ENCODE results near the gene FAM222A. TPM values are rescaled to one million over a fixed set of nuclear protein-coding genes. Genes with fewer than 3 reads are reported as not detected.

FAM222A gene
- total RNA-seq, 5 donors from 2014 or later (not counting 1 experiment from before 2014, with no cell fraction given): 0.95 to 4.2 (median 1.6) TPM

DNA sequence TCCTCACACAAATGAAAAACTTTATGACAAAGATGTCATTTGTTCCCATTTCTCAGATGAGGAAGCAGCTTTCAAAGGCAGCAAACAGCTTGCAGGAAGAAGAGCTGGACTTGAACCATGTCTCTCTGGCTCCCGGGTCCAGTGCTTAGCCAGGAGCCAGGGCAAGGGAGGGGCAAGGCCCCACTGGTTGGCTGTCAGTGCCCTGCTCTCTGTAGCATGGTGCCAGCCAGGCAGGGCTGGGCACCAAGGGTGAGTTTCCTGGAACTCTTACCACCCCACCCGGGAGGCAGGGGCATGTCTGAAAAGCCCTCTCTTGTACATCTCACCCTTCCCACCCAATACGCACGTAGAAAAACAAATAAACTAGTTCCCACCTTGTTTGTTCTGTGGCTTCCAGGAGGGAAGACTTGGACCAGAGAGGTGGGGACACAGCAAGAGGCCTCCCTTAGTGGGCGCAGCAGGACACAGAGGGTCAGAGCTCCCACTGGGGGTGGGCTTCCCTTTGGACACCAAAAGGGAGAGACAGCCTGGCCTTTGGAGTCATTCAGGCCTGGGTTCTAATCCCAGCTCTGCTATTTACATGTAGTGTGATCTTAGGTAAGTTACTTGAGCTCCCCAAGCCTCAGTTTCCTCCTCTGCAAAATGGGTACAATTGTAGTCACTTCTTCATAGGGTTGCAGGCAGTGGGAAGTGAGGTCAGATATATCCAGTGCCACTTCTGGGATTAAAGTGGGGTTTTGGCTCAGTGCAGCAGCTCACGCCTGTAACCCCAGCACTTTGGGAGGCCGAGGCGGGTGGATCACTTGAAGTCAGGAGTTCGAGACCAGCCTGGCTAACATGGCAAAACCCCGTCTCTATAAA, 102.4 kb downstream of the FAM222A start:
- 79% methylated on average over 3 of the region's 10 CpGs for WGBS (ENCODE audit: insufficient coverage)
- Mint-ChIP-seq H3K4me3 (no peak overlapping the region), H3K36me3 (no peaks in the 10 kb centered on the region), H3K4me1 (no peaks in the 10 kb centered on the region), H3K27ac (no peak overlapping the region), H3K27me3 (peaks cover 6 to 8% of the 10 kb centered on the region in 2 donors), H3K9me3 (no peaks in the 10 kb centered on the region)
- DNase-seq: no peak
- H3K4me1 ChIP-seq (ENCODE audit: control insufficient read depth in 1 of 2, extremely low read depth in 1 of 2, insufficient read depth in 2 of 2, low read length in 2 of 2): no peaks in the 10 kb centered on the region
- H3K9me3 ChIP-seq: no peaks in the 10 kb centered on the region
- no peak for ATAC-seq (replicated peaks in 1 of 4)
- H3K27ac ChIP-seq (ENCODE audit: low read length): no peak overlapping the region
- H3K27me3 ChIP-seq (replicated peaks in 1 of 2; ENCODE audit: control insufficient read depth in 2 of 2, extremely low read depth in 1 of 2, insufficient read depth in 2 of 2, low read length in 1 of 2): peaks cover 0 to 56% of the 10 kb centered on the region in 2 experiments
- no peak overlapping the region for H3K4me3 ChIP-seq (ENCODE audit: control insufficient read depth in 1 of 2, extremely low read depth in 1 of 2, low read length in 1 of 2)
- no peaks in the 10 kb centered on the region for H3K36me3 ChIP-seq (ENCODE audit: control insufficient read depth in 2 of 2, extremely low read depth in 1 of 2, insufficient read depth in 1 of 2, low read length in 1 of 2)
- POLR2A ChIA-PET: no interaction called here
- CTCF ChIA-PET: interaction anchor here in 1 of 2 donors (1.4 kb wide), 1 partner anchor 12 kb away, joined by 4 read pairs; no protein-coding TSS in a partner anchor

DNA sequence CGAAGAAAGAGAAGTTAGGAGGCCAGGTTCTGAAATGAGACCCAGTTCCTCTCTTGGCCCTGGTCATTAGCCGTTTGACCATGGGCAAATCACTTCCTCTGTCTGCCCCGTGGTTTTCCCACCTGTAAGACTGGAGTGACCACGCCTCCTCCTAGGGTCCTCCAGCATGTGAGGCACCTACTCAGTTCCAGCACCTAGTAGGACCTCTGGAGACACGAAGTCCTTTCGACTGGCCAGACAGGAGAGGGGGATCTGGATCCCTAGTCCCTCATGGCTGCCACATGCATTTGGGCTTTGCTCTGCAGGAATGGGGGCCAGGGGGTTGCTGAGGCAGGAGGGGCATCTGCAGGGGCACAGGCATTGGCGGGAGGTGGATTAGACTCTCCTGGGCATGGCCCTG, 103.2 kb downstream of the FAM222A start:
- Mint-ChIP-seq H3K4me1 (no peaks in the 10 kb centered on the region), H3K4me3 (no peak overlapping the region), H3K9me3 (no peaks in the 10 kb centered on the region), H3K27ac (no peak overlapping the region), H3K27me3 (peaks cover 6 to 11% of the 10 kb centered on the region in 2 donors), H3K36me3 (no peaks in the 10 kb centered on the region)
- Histone ChIP-seq H3K4me1 (ENCODE audit: control insufficient read depth in 1 of 2, extremely low read depth in 1 of 2, insufficient read depth in 2 of 2, low read length in 2 of 2) (no peaks in the 10 kb centered on the region), H3K4me3 (ENCODE audit: control insufficient read depth in 1 of 2, extremely low read depth in 1 of 2, low read length in 1 of 2) (no peak overlapping the region), H3K36me3 (ENCODE audit: control insufficient read depth in 2 of 2, extremely low read depth in 1 of 2, insufficient read depth in 1 of 2, low read length in 1 of 2) (no peaks in the 10 kb centered on the region), H3K9me3 (no peaks in the 10 kb centered on the region), H3K27ac (ENCODE audit: low read length) (no peak overlapping the region), H3K27me3 (replicated peaks in 1 of 2; ENCODE audit: control insufficient read depth in 2 of 2, extremely low read depth in 1 of 2, insufficient read depth in 2 of 2, low read length in 1 of 2) (peaks cover 0 to 59% of the 10 kb centered on the region in 2 experiments)
- ATAC-seq (replicated peaks in 1 of 4) (no peak), DNase-seq (no peak)
- POLR2A ChIA-PET: no interaction called here
- WGBS (ENCODE audit: insufficient coverage): 74% methylated on average over 4 of the region's 7 CpGs
- CTCF ChIA-PET: no interaction called here

DNA sequence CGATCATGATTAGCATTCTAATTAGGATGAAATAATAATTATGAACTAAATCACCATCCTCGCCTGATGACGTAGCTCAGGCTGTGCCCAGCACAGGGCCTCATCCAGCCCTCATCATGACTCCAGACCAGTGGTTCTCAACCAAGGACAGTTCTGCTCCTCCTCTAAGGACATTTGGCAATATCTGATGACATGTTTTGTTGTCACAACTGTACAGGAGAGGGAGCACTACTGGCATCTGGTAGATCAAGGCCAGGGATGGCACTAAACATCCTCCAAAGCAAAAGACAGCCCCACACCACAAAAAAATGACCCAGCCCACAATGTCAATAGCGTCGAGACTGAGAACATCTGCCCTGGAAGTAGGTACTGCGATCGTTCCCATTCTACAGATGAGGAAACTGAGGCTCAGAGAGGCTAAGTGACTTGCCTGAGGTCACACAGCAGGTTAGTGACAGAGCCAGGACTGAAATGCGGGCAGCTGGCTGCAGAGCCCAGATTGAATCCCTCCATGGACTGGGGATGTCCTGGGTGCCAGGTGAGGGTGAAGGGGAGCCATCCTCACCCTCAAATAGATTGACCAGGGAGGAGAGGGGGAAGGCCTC, 104.1 kb downstream of the FAM222A start:
- ChIA-PET CTCF (interaction anchor here in 1 of 2 donors (0.9 kb wide), 1 partner anchor 12 kb away, joined by 4 read pairs; no protein-coding TSS in a partner anchor), POLR2A (no interaction called here)
- H3K36me3 Mint-ChIP-seq: no peaks in the 10 kb centered on the region
- Histone ChIP-seq H3K9me3 (no peaks in the 10 kb centered on the region), H3K4me1 (ENCODE audit: control insufficient read depth in 1 of 2, extremely low read depth in 1 of 2, insufficient read depth in 2 of 2, low read length in 2 of 2) (no peaks in the 10 kb centered on the region), H3K4me3 (ENCODE audit: control insufficient read depth in 1 of 2, extremely low read depth in 1 of 2, low read length in 1 of 2) (no peak overlapping the region), H3K27ac (ENCODE audit: low read length) (no peak overlapping the region), H3K27me3 (replicated peaks in 1 of 2; ENCODE audit: control insufficient read depth in 2 of 2, extremely low read depth in 1 of 2, insufficient read depth in 2 of 2, low read length in 1 of 2) (peaks cover 0 to 61% of the 10 kb centered on the region in 2 experiments), H3K36me3 (ENCODE audit: control insufficient read depth in 2 of 2, extremely low read depth in 1 of 2, insufficient read depth in 1 of 2, low read length in 1 of 2) (no peaks in the 10 kb centered on the region)
- no peak overlapping the region for H3K4me3 Mint-ChIP-seq
- WGBS (ENCODE audit: insufficient coverage): 97% methylated on average over 4 of the region's 8 CpGs
- peaks cover 6 to 12% of the 10 kb centered on the region in 2 donors for H3K27me3 Mint-ChIP-seq
- no peaks in the 10 kb centered on the region for H3K9me3 Mint-ChIP-seq
- no peak for DNase-seq
- no peaks in the 10 kb centered on the region for H3K4me1 Mint-ChIP-seq
- ATAC-seq (replicated peaks in 1 of 4): no peak
- H3K27ac Mint-ChIP-seq: no peak overlapping the region

DNA sequence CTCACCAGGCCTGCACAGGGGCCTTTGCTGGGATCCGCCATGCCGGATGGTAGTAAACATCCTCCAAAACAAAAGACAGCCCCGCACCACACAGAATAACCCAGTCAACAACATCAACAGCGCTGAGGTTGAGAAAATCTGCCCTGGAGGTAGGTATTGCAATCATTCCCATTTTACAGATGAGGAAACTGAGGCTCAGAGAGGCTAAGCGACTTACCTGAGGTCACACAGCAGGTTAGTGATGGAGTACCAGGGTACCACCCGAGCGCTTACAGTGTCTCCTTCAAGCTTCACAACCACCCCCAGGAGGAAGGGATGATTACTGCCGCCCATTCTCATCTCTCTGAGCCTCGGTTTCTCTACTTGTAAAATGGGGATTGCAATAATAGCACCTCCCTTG, 104.6 kb downstream of the FAM222A start:
- Mint-ChIP-seq H3K9me3 (no peaks in the 10 kb centered on the region), H3K4me1 (no peaks in the 10 kb centered on the region), H3K36me3 (no peaks in the 10 kb centered on the region), H3K4me3 (no peak overlapping the region), H3K27me3 (peaks cover 6 to 12% of the 10 kb centered on the region in 2 donors), H3K27ac (no peak overlapping the region)
- H3K27me3 ChIP-seq (replicated peaks in 1 of 2; ENCODE audit: control insufficient read depth in 2 of 2, extremely low read depth in 1 of 2, insufficient read depth in 2 of 2, low read length in 1 of 2): peaks cover 0 to 61% of the 10 kb centered on the region in 2 experiments
- no peak for DNase-seq
- ChIA-PET CTCF (interaction anchor here in 1 of 2 donors (0.9 kb wide), 1 partner anchor 12 kb away, joined by 4 read pairs; no protein-coding TSS in a partner anchor), POLR2A (no interaction called here)
- no peak overlapping the region for H3K27ac ChIP-seq (ENCODE audit: low read length)
- no peak overlapping the region for H3K4me3 ChIP-seq (ENCODE audit: control insufficient read depth in 1 of 2, extremely low read depth in 1 of 2, low read length in 1 of 2)
- no peaks in the 10 kb centered on the region for H3K4me1 ChIP-seq (ENCODE audit: control insufficient read depth in 1 of 2, extremely low read depth in 1 of 2, insufficient read depth in 2 of 2, low read length in 2 of 2)
- ATAC-seq (replicated peaks in 1 of 4): no peak
- no CpG with 5 or more reads among the region's 9 CpGs for WGBS (ENCODE audit: insufficient coverage)
- no peaks in the 10 kb centered on the region for H3K36me3 ChIP-seq (ENCODE audit: control insufficient read depth in 2 of 2, extremely low read depth in 1 of 2, insufficient read depth in 1 of 2, low read length in 1 of 2)
- H3K9me3 ChIP-seq: no peaks in the 10 kb centered on the region

DNA sequence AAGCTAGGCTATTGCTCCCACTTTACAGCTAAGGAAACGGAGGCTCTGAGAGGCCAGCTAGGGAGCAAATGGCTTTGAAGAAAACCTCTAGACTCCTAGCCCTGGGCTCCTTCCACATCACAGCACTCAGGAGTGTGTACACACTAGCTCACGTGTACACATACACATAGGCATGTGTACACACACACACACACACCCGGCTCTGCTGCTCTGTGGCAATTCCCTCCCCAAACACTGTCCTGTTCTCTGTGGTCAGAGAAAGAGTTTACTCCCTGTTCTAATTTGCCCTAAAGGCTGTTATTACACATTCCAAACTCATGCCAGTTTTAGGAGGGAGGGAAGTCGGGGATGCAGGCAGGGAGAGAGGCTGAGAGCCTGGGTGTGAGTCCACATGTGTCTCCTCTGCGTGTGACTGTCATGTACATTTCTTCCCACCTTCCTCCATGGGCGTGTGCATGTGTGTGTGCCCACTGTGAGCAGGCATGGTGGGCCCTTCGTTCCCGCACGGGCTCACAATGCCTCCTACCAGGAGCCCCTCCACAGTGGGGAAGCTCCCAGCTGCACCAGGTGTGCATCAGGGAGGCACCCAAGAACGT, 105.4 kb downstream of the FAM222A start:
- CTCF ChIA-PET: interaction anchor here in 1 of 2 donors (0.9 kb wide), 1 partner anchor 13 kb away, joined by 4 read pairs; no protein-coding TSS in a partner anchor

More for the DNA sequence above, 105.4 kb downstream of the FAM222A start:
- Histone ChIP-seq H3K27me3 (replicated peaks in 1 of 2; ENCODE audit: control insufficient read depth in 2 of 2, extremely low read depth in 1 of 2, insufficient read depth in 2 of 2, low read length in 1 of 2) (peaks cover 0 to 61% of the 10 kb centered on the region in 2 experiments), H3K27ac (ENCODE audit: low read length) (no peak overlapping the region), H3K4me3 (ENCODE audit: control insufficient read depth in 1 of 2, extremely low read depth in 1 of 2, low read length in 1 of 2) (no peak overlapping the region), H3K9me3 (no peaks in the 10 kb centered on the region), H3K36me3 (ENCODE audit: control insufficient read depth in 2 of 2, extremely low read depth in 1 of 2, insufficient read depth in 1 of 2, low read length in 1 of 2) (no peaks in the 10 kb centered on the region), H3K4me1 (ENCODE audit: control insufficient read depth in 1 of 2, extremely low read depth in 1 of 2, insufficient read depth in 2 of 2, low read length in 2 of 2) (no peaks in the 10 kb centered on the region)
- 85% methylated on average over 6 of the region's 10 CpGs for WGBS (ENCODE audit: insufficient coverage)
- no peaks in the 10 kb centered on the region for H3K36me3 Mint-ChIP-seq
- no peaks in the 10 kb centered on the region for H3K4me1 Mint-ChIP-seq
- no peak overlapping the region for H3K4me3 Mint-ChIP-seq
- H3K27me3 Mint-ChIP-seq: peaks cover 6 to 12% of the 10 kb centered on the region in 2 donors
- no peak for ATAC-seq (replicated peaks in 1 of 4)
- H3K9me3 Mint-ChIP-seq: no peaks in the 10 kb centered on the region
- POLR2A ChIA-PET: no interaction called here
- H3K27ac Mint-ChIP-seq: no peak overlapping the region
- no peak for DNase-seq
